ENCODE data around the gene SIGLEC12. TPM values are rescaled to one million over a fixed set of nuclear protein-coding genes. Genes with fewer than 3 reads are reported as not detected.

The SIGLEC12 gene
- total and polyA plus RNA-seq, 2 donors (not counting 3 experiments of a cell fraction or from before 2014, with no cell fraction given), result not detected

DNA sequence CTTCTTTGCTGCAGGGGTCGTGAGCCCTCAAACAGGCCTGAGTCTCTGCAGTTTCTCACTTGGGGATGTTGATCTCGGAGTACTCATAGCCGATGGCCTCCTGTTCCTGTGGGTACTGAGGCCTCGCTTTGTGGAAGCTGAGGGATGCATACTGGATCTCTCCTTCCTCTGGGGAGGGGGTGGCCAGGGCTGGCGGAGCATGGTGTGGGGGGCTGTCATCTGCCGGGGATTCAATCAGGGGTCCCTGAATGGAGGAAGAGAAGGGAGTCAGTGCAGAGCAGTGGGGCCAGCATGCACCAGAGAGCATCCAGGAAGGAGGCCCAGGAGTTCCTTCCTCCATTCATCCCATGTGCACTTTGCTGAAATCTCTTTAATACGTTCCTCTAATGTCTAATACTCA is 10.0 kb downstream of the SIGLEC12 start:
- H3K9me3 ChIP-seq (replicated peaks; ENCODE audit: control insufficient read depth, insufficient read depth, low read length), result no peaks in the 10 kb centered on the region
- no peak overlapping the region for H3K4me3 ChIP-seq (replicated peaks in 1 of 3; ENCODE audit: insufficient read depth in 1 of 3, low read depth in 1 of 3, low read length in 3 of 3)
- H3K27ac ChIP-seq (ENCODE audit: insufficient read depth, low read depth, low read length), result no peak overlapping the region
- H3K4me1 ChIP-seq (ENCODE audit: control insufficient read depth, extremely low read depth, insufficient read depth, low read length), result no peaks in the 10 kb centered on the region
- H4K20me1 ChIP-seq (replicated peaks; ENCODE audit: control insufficient read depth, extremely low read depth, insufficient read depth, low read length), result no peaks in the 10 kb centered on the region
- TF ChIP-seq GATA2 (IDR thresholded peaks at IDR 0.05; ENCODE audit: insufficient read depth, insufficient read length, low read depth, low read length) (no peak), JUN (IDR thresholded peaks at IDR 0.05; ENCODE audit: borderline replicate concordance, insufficient read depth, insufficient read length, low read depth) (no peak), POLR2A (IDR thresholded peaks at IDR 0.05; ENCODE audit: low read depth, low read length) (no peak), EZH2 (IDR thresholded peaks at IDR 0.05; ENCODE audit: borderline replicate concordance, low read depth, low read length, severe bottlenecking) (no peak), POLR2AphosphoS5 (IDR thresholded peaks at IDR 0.05; ENCODE audit: insufficient read depth, low read depth, low read length) (no peak), MYC (IDR thresholded peaks at IDR 0.05; ENCODE audit: low read depth, low read length) (no peak), FOS (IDR thresholded peaks at IDR 0.05; ENCODE audit: borderline replicate concordance, insufficient read depth, low read length) (no peak)
- TF ChIP-seq, protein P1, sequence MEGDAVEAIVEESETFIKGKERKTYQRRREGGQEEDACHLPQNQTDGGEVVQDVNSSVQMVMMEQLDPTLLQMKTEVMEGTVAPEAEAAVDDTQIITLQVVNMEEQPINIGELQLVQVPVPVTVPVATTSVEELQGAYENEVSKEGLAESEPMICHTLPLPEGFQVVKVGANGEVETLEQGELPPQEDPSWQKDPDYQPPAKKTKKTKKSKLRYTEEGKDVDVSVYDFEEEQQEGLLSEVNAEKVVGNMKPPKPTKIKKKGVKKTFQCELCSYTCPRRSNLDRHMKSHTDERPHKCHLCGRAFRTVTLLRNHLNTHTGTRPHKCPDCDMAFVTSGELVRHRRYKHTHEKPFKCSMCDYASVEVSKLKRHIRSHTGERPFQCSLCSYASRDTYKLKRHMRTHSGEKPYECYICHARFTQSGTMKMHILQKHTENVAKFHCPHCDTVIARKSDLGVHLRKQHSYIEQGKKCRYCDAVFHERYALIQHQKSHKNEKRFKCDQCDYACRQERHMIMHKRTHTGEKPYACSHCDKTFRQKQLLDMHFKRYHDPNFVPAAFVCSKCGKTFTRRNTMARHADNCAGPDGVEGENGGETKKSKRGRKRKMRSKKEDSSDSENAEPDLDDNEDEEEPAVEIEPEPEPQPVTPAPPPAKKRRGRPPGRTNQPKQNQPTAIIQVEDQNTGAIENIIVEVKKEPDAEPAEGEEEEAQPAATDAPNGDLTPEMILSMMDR (IDR thresholded peaks at IDR 0.05; ENCODE audit: extremely low read depth in 1 of 2, insufficient read depth in 1 of 2, low read depth in 1 of 2, low read length in 2 of 2), result no peak
- TF ChIP-seq, protein P2, sequence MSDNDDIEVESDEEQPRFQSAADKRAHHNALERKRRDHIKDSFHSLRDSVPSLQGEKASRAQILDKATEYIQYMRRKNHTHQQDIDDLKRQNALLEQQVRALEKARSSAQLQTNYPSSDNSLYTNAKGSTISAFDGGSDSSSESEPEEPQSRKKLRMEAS (IDR thresholded peaks at IDR 0.05; ENCODE audit: insufficient read depth, insufficient read length), result no peak
- H3K36me3 ChIP-seq (ENCODE audit: control insufficient read depth in 2 of 2, extremely low read depth in 1 of 2, insufficient read depth in 2 of 2, low read length in 2 of 2), result no peaks in the 10 kb centered on the region
- dilution Hi-C loops (cut with MboI; ENCODE audit: extremely low pct_ligation_motif_present, low sequenced_read_pairs), result no loop called here
- H3K79me2 ChIP-seq (ENCODE audit: control insufficient read depth, insufficient read depth, low read length), result no peaks in the 10 kb centered on the region
- H3K27me3 ChIP-seq (ENCODE audit: control insufficient read depth in 2 of 2, insufficient read depth in 2 of 2, low read length in 2 of 2), result no peaks in the 10 kb centered on the region
- DNase-seq (ENCODE audit: low read depth, low spot score) (no peak), FAIRE-seq (no peak)
- no peak overlapping the region for H2AFZ ChIP-seq (ENCODE audit: low read depth, low read length)
- H3K9me1 ChIP-seq (replicated peaks; ENCODE audit: control insufficient read depth, extremely low read depth, insufficient read depth, low read length), result no peaks in the 10 kb centered on the region
- H3K9ac ChIP-seq (replicated peaks; ENCODE audit: extremely low read depth, insufficient read depth, low read length), result no peak overlapping the region
- no TSS peak for BruUV-seq (replicated peaks)
- intact Hi-C loops (cut with micrococcal nuclease), result no loop called here
- ChIA-PET POLR2A (no interaction called here), CTCF (no interaction called here)
- H3K4me2 ChIP-seq (ENCODE audit: insufficient read depth, low read length), result no peak overlapping the region
